HG02884 (cell line): ENCODE measurements around the gene SMC6.

Source experiments
- ATAC-seq: cut with Tn5 transposase; IDR thresholded peaks from one replicate; pipeline ENCODE4 v1.9.1; 2021; ENCODE audit warnings: mild to moderate bottlenecking, moderate library complexity; ENCODE audit not compliant: unreplicated experiment

SMC6 gene

GRCh38 chr2:17658251-17658843 lies 95.3 kb downstream of the SMC6 start:
- ATAC-seq, result peak; percentile 48

GRCh38 chr2:17657759-17658158 lies 95.9 kb downstream of the SMC6 start:
- ATAC-seq, result no peak

- no peak for ATAC-seq
These were observed 100.8 kb downstream of the SMC6 start for GRCh38 chr2:17652681-17653394.

GRCh38 chr2:17649026-17649425 lies 104.6 kb downstream of the SMC6 start:
- no peak for ATAC-seq

- ATAC-seq, result no peak
These were observed 105.0 kb downstream of the SMC6 start for GRCh38 chr2:17648581-17648980.

- no peak for ATAC-seq
These were observed 106.5 kb downstream of the SMC6 start for GRCh38 chr2:17646838-17647701.

- peak; percentile 89 for ATAC-seq
These were observed 107.5 kb downstream of the SMC6 start for GRCh38 chr2:17646081-17646554.

- ATAC-seq, result no peak
These were observed 108.5 kb downstream of the SMC6 start for GRCh38 chr2:17644997-17645720.

- no peak for ATAC-seq
These were observed 110.5 kb downstream of the SMC6 start for GRCh38 chr2:17643031-17643615.

GRCh38 chr2:17640406-17640805 lies 113.2 kb downstream of the SMC6 start:
- no peak for ATAC-seq

GRCh38 chr2:17638196-17638743 lies 115.3 kb downstream of the SMC6 start:
- no peak for ATAC-seq

GRCh38 chr2:17637131-17637906 lies 116.3 kb downstream of the SMC6 start:
- no peak for ATAC-seq

GRCh38 chr2:17636257-17636656 lies 117.4 kb downstream of the SMC6 start:
- no peak for ATAC-seq

GRCh38 chr2:17634997-17635396 lies 118.6 kb downstream of the SMC6 start:
- ATAC-seq, result no peak

- no peak for ATAC-seq
These were observed 123.5 kb downstream of the SMC6 start for GRCh38 chr2:17630089-17630488.

GRCh38 chr2:17628349-17629261 lies 125.0 kb downstream of the SMC6 start:
- no peak for ATAC-seq

- no peak for ATAC-seq
These were observed 126.2 kb downstream of the SMC6 start for GRCh38 chr2:17627434-17627833.

GRCh38 chr2:17626986-17627385 lies 126.6 kb downstream of the SMC6 start:
- peak; percentile 42 for ATAC-seq
